Measurements from ENCODE around the gene SLC6A9.

GRCh38 chr1:43947061-43947873, 84.0 kb downstream of the SLC6A9 start:
- TF ChIP-seq POLR2A (IDR thresholded peaks at IDR 0.05) (no peak), CTCF (IDR thresholded peaks at IDR 0.05) (no peak)
